ENCODE measurements around the gene SIT1.

SIT1 gene

DNA sequence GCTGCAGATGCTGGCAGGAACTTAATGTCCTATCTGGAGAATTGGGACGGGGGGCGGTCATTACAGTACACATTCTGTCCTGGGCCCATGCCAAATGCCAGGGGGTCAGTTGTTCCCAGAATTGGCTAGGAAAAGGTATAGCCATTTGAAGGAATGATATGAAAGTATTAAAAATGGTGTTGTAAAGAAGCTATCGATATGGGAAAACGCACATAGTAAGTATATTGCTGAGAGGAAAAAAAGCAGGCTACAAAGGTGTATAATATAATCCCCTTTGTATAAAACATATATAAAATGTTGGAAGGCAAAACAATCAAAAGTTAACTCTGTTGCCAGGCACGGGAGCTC lies 14.7 kb upstream of the SIT1 start:
- no peak overlapping the region for H3K27ac ChIP-seq (ENCODE audit: low read depth, low read length)
- H3K4me1 ChIP-seq (ENCODE audit: control insufficient read depth, insufficient read depth, low read length): peaks cover 14% of the 10 kb centered on the region

GRCh38 chr9:35664531-35665470 lies 14.1 kb upstream of the SIT1 start, which contains the start of gene ARHGEF39:
Gene ARHGEF39, minus strand, starts transcription at chr9:35665195. Its CDS starts 26 bp downstream, at chr9:35665169.
- no peaks in the 10 kb centered on the region for H3K36me3 ChIP-seq (ENCODE audit: control insufficient read depth, insufficient read depth, low read length)
- H3K9ac ChIP-seq (ENCODE audit: low read length): peak within 1 kb of the TSS; percentile 10
- no peaks in the 10 kb centered on the region for H3K27me3 ChIP-seq (ENCODE audit: control insufficient read depth, insufficient read depth, low read length)
- H3K4me3 ChIP-seq (ENCODE audit: low read length): peak within 1 kb of the TSS; percentile 57
- peak within 1 kb of the TSS; percentile 99 for H3K27ac ChIP-seq (ENCODE audit: low read depth, low read length)
- peaks cover 20% of the 10 kb centered on the region for H3K4me1 ChIP-seq (ENCODE audit: control insufficient read depth, insufficient read depth, low read length)

More for the DNA sequence above, 14.7 kb upstream of the SIT1 start:
- Histone ChIP-seq H3K27me3 (ENCODE audit: control insufficient read depth, insufficient read depth, low read length) (no peaks in the 10 kb centered on the region), H3K9ac (ENCODE audit: low read length) (no peak overlapping the region), H3K36me3 (ENCODE audit: control insufficient read depth, insufficient read depth, low read length) (no peaks in the 10 kb centered on the region), H3K4me3 (ENCODE audit: low read length) (peak overlapping the region; percentile 57)

- H3K4me1 ChIP-seq (ENCODE audit: control insufficient read depth, insufficient read depth, low read length): peaks cover 21% of the 10 kb centered on the region
These were observed 11.7 kb upstream of the SIT1 start for GRCh38 chr9:35662437-35662836.

DNA sequence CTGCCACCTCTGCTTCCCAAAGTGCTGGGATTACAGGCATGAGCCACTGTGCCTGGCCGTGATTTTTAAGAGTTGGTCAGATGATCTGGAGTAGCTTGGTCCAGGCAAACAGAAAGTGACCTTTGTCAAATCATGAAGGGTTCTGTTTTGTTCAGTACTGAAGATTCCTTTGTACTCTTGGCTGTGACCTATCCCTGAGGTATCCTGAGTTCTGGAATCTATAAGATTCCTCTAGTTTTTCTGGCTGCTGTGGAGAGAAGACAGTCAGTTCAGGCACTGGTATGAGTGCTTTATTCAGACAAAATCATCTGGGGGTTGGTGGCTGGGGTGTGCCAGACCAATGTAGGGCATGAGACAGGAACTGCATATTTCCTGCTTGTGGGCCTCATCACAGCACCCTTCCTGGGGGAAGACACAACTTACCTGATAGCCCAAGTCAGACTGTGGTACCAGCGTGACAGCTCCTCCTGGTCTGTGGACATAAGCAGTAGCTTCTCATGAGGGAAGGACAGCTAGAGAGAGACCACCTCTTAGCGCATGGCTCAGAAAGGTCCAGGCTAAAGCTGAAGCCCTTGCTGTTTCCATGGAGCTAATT lies 11.1 kb upstream of the SIT1 start:
- Histone ChIP-seq H3K27me3 (ENCODE audit: control insufficient read depth, insufficient read depth, low read length) (no peaks in the 10 kb centered on the region), H3K9ac (ENCODE audit: low read length) (peak overlapping the region; percentile 3), H3K36me3 (ENCODE audit: control insufficient read depth, insufficient read depth, low read length) (no peaks in the 10 kb centered on the region), H3K4me1 (ENCODE audit: control insufficient read depth, insufficient read depth, low read length) (peaks cover 27% of the 10 kb centered on the region), H3K4me3 (ENCODE audit: low read length) (no peak overlapping the region), H3K27ac (ENCODE audit: low read depth, low read length) (peak overlapping the region; percentile 99)

More at GRCh38 chr9:35662437-35662836, 11.7 kb upstream of the SIT1 start:
- Histone ChIP-seq H3K4me3 (ENCODE audit: low read length) (no peak overlapping the region), H3K9ac (ENCODE audit: low read length) (no peak overlapping the region), H3K27me3 (ENCODE audit: control insufficient read depth, insufficient read depth, low read length) (no peaks in the 10 kb centered on the region), H3K36me3 (ENCODE audit: control insufficient read depth, insufficient read depth, low read length) (no peaks in the 10 kb centered on the region), H3K27ac (ENCODE audit: low read depth, low read length) (peak overlapping the region; percentile 99)

- Histone ChIP-seq H3K27me3 (ENCODE audit: control insufficient read depth, insufficient read depth, low read length) (no peaks in the 10 kb centered on the region), H3K4me1 (ENCODE audit: control insufficient read depth, insufficient read depth, low read length) (peaks cover 32% of the 10 kb centered on the region), H3K36me3 (ENCODE audit: control insufficient read depth, insufficient read depth, low read length) (no peaks in the 10 kb centered on the region), H3K9ac (ENCODE audit: low read length) (no peak overlapping the region), H3K27ac (ENCODE audit: low read depth, low read length) (peak overlapping the region; percentile 99), H3K4me3 (ENCODE audit: low read length) (no peak overlapping the region)
These were observed 10.3 kb upstream of the SIT1 start for GRCh38 chr9:35660966-35661415.

- peak overlapping the region; percentile 99 for H3K27ac ChIP-seq (ENCODE audit: low read depth, low read length)
- no peak overlapping the region for H3K9ac ChIP-seq (ENCODE audit: low read length)
- H3K4me1 ChIP-seq (ENCODE audit: control insufficient read depth, insufficient read depth, low read length): peaks cover 32% of the 10 kb centered on the region
- H3K36me3 ChIP-seq (ENCODE audit: control insufficient read depth, insufficient read depth, low read length): no peaks in the 10 kb centered on the region
- H3K4me3 ChIP-seq (ENCODE audit: low read length): peak overlapping the region; percentile 91
- no peaks in the 10 kb centered on the region for H3K27me3 ChIP-seq (ENCODE audit: control insufficient read depth, insufficient read depth, low read length)
These were observed 8.6 kb upstream of the SIT1 start for GRCh38 chr9:35659340-35659739.

GRCh38 chr9:35658968-35659220 lies 8.2 kb upstream of the SIT1 start:
- no peaks in the 10 kb centered on the region for H3K27me3 ChIP-seq (ENCODE audit: control insufficient read depth, insufficient read depth, low read length)

GRCh38 chr9:35658137-35658967 lies 7.6 kb upstream of the SIT1 start, which contains the start of gene CCDC107:
Gene CCDC107, plus strand, starts transcription at chr9:35658292. Its CDS starts 88 bp downstream, at chr9:35658380.
- Histone ChIP-seq H3K36me3 (ENCODE audit: control insufficient read depth, insufficient read depth, low read length) (no peaks in the 10 kb centered on the region), H3K27me3 (ENCODE audit: control insufficient read depth, insufficient read depth, low read length) (no peaks in the 10 kb centered on the region), H3K4me1 (ENCODE audit: control insufficient read depth, insufficient read depth, low read length) (peaks cover 32% of the 10 kb centered on the region), H3K4me3 (ENCODE audit: low read length) (peak within 1 kb of the TSS; percentile 91), H3K27ac (ENCODE audit: low read depth, low read length) (peak within 1 kb of the TSS; percentile 99), H3K9ac (ENCODE audit: low read length) (peak within 1 kb of the TSS; percentile 95)

More at GRCh38 chr9:35658968-35659220, 8.2 kb upstream of the SIT1 start:
- peak overlapping the region; percentile 91 for H3K4me3 ChIP-seq (ENCODE audit: low read length)
- H3K9ac ChIP-seq (ENCODE audit: low read length): peak overlapping the region; percentile 95
- no peaks in the 10 kb centered on the region for H3K36me3 ChIP-seq (ENCODE audit: control insufficient read depth, insufficient read depth, low read length)
- peak overlapping the region; percentile 99 for H3K27ac ChIP-seq (ENCODE audit: low read depth, low read length)
- peaks cover 32% of the 10 kb centered on the region for H3K4me1 ChIP-seq (ENCODE audit: control insufficient read depth, insufficient read depth, low read length)

DNA sequence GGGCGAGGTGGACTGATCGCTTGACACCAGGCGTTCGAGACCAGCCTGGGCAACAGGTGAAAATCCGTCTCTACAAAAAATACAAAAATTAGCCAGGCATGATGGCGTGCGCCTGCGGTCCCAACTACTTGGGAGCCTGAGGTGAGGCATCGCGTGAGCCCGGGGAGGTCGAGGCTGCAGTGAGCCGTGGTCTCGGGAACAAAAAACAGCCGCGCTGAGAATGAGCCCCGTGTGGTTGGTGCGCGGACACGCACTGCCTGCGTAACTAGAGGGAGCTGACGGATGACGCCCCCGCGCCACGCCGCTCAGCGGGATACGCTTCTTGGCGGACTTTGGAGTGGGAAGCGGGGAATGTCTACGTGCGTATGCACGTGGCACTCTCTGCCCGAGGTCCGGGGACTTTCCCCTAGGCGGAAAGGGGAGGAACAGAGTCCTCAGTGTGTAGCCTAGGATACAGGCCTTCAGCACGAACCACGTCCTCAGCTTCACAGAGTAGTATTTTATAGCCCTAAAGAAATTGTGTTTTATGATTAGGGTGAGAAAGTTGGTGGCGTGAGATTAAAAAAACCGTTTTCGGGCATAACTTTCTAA lies 6.9 kb upstream of the SIT1 start, which contains the start of gene RMRP:
TSS of gene RMRP (minus strand) at position 474 of the 591 bp plus-strand sequence.
- Histone ChIP-seq H3K4me1 (ENCODE audit: control insufficient read depth, insufficient read depth, low read length) (peaks cover 32% of the 10 kb centered on the region), H3K36me3 (ENCODE audit: control insufficient read depth, insufficient read depth, low read length) (no peaks in the 10 kb centered on the region), H3K27ac (ENCODE audit: low read depth, low read length) (peak within 1 kb of the TSS; percentile 99), H3K9ac (ENCODE audit: low read length) (peak within 1 kb of the TSS; percentile 95), H3K27me3 (ENCODE audit: control insufficient read depth, insufficient read depth, low read length) (no peaks in the 10 kb centered on the region), H3K4me3 (ENCODE audit: low read length) (peak within 1 kb of the TSS; percentile 91)

DNA sequence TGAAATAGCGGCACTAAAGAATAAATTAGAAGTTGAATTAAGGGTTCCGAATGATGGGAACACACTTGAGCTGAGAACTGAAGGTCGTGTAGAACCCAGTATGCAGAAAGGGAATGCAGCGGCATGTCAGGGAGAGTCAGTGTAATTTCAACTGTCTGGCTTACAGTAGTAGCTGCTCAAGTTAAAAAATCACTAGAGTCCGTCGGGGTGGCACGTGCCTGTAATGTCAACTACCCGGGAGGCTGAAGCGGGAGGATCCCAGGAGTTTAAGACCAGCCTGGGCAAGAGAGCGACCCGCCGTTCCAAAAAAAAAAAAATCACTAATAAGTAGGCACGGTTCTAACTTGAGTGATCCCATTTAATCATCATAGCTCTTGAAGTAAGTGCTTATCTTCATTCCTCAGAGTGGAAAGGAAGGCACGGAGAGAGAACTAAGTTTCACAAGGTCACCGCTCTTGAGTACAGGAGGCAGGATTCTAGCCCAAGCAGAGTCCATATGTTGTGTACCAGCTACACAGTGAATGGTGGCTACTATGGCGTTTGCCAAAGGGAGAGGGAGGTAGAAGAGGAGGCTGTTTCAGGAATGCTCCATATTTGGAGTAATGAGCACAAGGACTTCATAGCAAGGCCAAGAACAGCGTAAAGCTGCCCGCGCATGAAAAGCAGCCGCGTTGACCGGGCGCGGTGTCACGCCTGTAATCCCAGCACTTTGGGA lies 6.3 kb upstream of the SIT1 start:
- Histone ChIP-seq H3K4me1 (ENCODE audit: control insufficient read depth, insufficient read depth, low read length) (peaks cover 30% of the 10 kb centered on the region), H3K27ac (ENCODE audit: low read depth, low read length) (peak overlapping the region; percentile 99), H3K9ac (ENCODE audit: low read length) (no peak overlapping the region), H3K27me3 (ENCODE audit: control insufficient read depth, insufficient read depth, low read length) (no peaks in the 10 kb centered on the region), H3K4me3 (ENCODE audit: low read length) (peak overlapping the region; percentile 91), H3K36me3 (ENCODE audit: control insufficient read depth, insufficient read depth, low read length) (no peaks in the 10 kb centered on the region)

GRCh38 chr9:35656348-35656747 lies 5.6 kb upstream of the SIT1 start:
- H3K27me3 ChIP-seq (ENCODE audit: control insufficient read depth, insufficient read depth, low read length): no peaks in the 10 kb centered on the region
- no peak overlapping the region for H3K9ac ChIP-seq (ENCODE audit: low read length)
- peak overlapping the region; percentile 99 for H3K27ac ChIP-seq (ENCODE audit: low read depth, low read length)
- H3K36me3 ChIP-seq (ENCODE audit: control insufficient read depth, insufficient read depth, low read length): no peaks in the 10 kb centered on the region
- H3K4me1 ChIP-seq (ENCODE audit: control insufficient read depth, insufficient read depth, low read length): peaks cover 25% of the 10 kb centered on the region
- H3K4me3 ChIP-seq (ENCODE audit: low read length): no peak overlapping the region

All from rectal smooth muscle tissue (tissue), 1 donor.